Gastroesophageal sphincter (tissue), 4 donors: ENCODE measurements around the gene LSP1. TPM values are rescaled to one million over a fixed set of nuclear protein-coding genes. Genes with fewer than 3 reads are reported as not detected.
A peak's percentile ranks its signal among the peaks of the same experiment; 100 is the strongest.

ENCODE experiments used
- ATAC-seq: fragments of 150-250 bp; one replicate; pipeline ENCODE4 v1.9.1; 2016; ENCODE audit warnings: mild to moderate bottlenecking, moderate library complexity
- H3K27ac ChIP-seq, 4 donors: fragments of 200-600 bp; sonication (generic) in 3 of 4; 1 replicate in 3 of 4; 2 replicates in 1 of 4; pipeline ENCODE4 v1.5.1; 2016 to 2019
- H3K27me3 ChIP-seq: fragments of 200-600 bp; sonication (generic); one replicate; pipeline ENCODE4 v1.5.1; 2019
- H3K36me3 ChIP-seq, 2 donors: fragments of 200-600 bp; sonication (generic); one replicate each; pipeline ENCODE4 v1.5.1; 2019; ENCODE audit warnings: control low read depth in 1 of 2
- H3K4me1 ChIP-seq, 3 donors: fragments of 200-600 bp; sonication (generic); 1 replicate in 2 of 3; 2 replicates in 1 of 3; pipeline ENCODE4 v1.5.1; 2016 to 2019; ENCODE audit warnings: control low read depth in 2 of 3
- H3K4me3 ChIP-seq, 2 donors: fragments of 200-600 bp; sonication (generic); one replicate each; pipeline ENCODE4 v1.5.1; 2019; ENCODE audit warnings: mild to moderate bottlenecking in 1 of 2, moderate library complexity in 1 of 2
- H3K9me3 ChIP-seq, 3 donors: fragments of 200-600 bp; sonication (generic); one replicate each; pipeline ENCODE4 v1.5.1; 2017 to 2019; ENCODE audit warnings: control low read depth in 2 of 3
- EP300 ChIP-seq: sonication (generic); formaldehyde crosslinking; IDR thresholded peaks from one replicate; pipeline ENCODE4 v1.6.1; 2017; ENCODE audit warnings: antibody characterized with exemption, mild to moderate bottlenecking
- POLR2A ChIP-seq, 2 donors: fragments of 450-650 bp; IDR thresholded peaks; one replicate each; pipeline ENCODE4 v1.6.1; 2017; ENCODE audit warnings: antibody characterized with exemption in 2 of 2, mild to moderate bottlenecking in 2 of 2, moderate library complexity in 1 of 2
- POLR2AphosphoS5 ChIP-seq: sonication (generic); formaldehyde crosslinking; IDR thresholded peaks from one replicate; pipeline ENCODE4 v1.6.1; 2017; ENCODE audit warnings: antibody characterized with exemption
- WGBS, 2 donors: methylation state at CpG; one replicate each; pipeline ENCODE4 v1.1.5; 2018; ENCODE audit warnings: low coverage in 1 of 2; 5-methylcytosine and 5-hydroxymethylcytosine counted together
- total RNA-seq, 4 donors: library from RNA; depleted of rRNA; stranded (reverse); fragments of >200 nt; gene quantifications; one replicate each; pipeline ENCODE4 v1.1.0, GENCODE V29; 2016
- TF ChIP-seq, protein P1 (sequence below), 4 experiments: fragments of 200-600 bp in 2 of 4; fragments of 450-650 bp in 2 of 4; sonication (generic) in 1 of 4; IDR thresholded peaks; one replicate each; pipeline ENCODE4 v1.5.1; 2017 to 2019; ENCODE audit warnings: antibody characterized with exemption in 4 of 4, mild to moderate bottlenecking in 2 of 4, moderate library complexity in 2 of 4

The LSP1 gene
- total RNA-seq, 4 donors from 2014 or later: 13.4 to 133 (median 47.7) TPM

DNA sequence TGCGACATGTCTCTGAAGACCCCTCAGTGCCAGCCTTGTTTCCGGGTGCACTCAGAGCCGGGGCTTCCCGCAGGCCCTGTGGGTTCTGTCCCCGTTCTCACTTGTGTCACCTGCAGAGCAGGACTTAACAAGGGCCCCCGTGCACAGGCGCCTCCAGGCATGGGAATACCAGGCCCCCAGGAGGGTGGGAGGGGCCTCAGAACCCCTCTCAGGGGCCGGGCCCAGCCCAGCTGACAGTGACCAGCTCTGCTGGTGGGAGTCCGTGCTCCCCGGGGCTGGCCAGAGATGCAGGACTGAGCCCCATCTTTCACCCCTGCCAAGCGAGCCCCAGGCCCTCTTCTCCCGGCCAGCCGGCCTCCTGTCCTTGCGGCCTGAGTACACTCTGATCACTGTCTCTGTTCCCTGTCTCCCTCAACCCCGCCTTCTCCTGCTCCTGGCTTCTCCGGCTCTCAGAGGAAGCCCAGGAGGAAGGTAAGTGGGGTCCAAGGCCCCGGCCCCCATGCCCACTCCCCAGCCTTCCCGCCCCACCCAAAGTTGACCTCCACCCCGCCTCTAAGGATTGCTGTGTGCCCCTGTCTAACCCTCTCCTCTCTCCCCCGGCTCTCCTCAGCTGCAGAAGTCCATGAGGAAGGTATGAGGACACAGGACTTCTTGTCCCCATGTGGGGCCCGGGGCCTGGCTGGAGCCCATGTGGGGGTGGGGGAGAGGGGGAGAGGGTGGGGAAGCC, 71.9 kb downstream of the LSP1 start:
- Histone ChIP-seq H3K36me3 (no peaks in the 10 kb centered on the region), H3K4me3 (no peak overlapping the region), H3K4me1 (peaks cover 0 to 45% (median 33%) of the 10 kb centered on the region in 3 donors), H3K27ac (peak overlapping the region in 1 of 4 donors; percentile 30), H3K27me3 (peaks cover 15% of the 10 kb centered on the region), H3K9me3 (no peaks in the 10 kb centered on the region)
- no peak for ATAC-seq
- 80 to 89% methylated on average over 1 to 9 of the region's 21 CpGs for WGBS, 2 donors
- TF ChIP-seq POLR2AphosphoS5: no peak
- TF ChIP-seq, protein P1, sequence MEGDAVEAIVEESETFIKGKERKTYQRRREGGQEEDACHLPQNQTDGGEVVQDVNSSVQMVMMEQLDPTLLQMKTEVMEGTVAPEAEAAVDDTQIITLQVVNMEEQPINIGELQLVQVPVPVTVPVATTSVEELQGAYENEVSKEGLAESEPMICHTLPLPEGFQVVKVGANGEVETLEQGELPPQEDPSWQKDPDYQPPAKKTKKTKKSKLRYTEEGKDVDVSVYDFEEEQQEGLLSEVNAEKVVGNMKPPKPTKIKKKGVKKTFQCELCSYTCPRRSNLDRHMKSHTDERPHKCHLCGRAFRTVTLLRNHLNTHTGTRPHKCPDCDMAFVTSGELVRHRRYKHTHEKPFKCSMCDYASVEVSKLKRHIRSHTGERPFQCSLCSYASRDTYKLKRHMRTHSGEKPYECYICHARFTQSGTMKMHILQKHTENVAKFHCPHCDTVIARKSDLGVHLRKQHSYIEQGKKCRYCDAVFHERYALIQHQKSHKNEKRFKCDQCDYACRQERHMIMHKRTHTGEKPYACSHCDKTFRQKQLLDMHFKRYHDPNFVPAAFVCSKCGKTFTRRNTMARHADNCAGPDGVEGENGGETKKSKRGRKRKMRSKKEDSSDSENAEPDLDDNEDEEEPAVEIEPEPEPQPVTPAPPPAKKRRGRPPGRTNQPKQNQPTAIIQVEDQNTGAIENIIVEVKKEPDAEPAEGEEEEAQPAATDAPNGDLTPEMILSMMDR (IDR thresholded peaks at IDR 0.05): no peak
- TF ChIP-seq EP300: no peak
- TF ChIP-seq POLR2A (IDR thresholded peaks at IDR 0.05): no peak

DNA sequence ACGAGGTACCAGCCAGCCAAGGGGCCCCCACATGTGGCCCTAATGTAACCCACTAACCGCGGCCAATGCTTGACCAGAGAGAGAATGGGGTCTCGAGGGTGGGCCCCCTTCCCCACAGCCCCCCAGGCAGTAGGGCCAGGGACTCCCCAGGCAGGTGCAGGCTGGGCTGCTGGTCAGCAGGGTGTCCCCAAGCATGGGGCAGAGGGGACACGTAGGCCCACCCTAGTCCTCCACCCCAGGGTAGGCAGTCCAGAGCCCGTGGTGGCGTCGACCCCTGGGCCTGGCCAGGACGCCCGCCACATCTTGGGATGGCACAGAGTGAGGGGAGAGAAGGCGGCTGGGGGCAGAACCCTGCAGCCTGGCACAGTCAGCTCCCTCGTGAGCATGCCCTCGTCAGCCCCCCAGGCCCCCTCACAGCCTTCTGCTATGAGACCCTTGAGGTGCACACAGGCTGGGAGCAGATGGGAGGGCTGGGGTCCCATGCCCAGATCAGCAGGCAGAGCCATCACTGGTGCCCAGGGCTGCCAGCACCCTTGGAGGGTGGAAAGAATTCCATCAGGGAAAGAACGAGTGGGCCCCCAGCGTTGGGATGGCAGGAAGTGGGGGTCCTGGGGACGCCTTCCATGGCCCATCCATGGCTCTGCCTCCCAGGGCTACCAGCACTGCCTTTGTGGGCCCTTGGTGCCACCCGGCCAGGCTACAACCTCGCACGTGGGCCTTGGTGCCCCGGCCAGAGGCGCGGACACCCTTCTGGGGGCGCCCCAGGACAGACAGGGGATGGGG, 72.7 kb downstream of the LSP1 start:
- peaks cover 0 to 45% (median 33%) of the 10 kb centered on the region in 3 donors for H3K4me1 ChIP-seq
- H3K36me3 ChIP-seq: no peaks in the 10 kb centered on the region
- 83% methylated on average over 1 of the region's 23 CpGs; no CpG with 5 or more reads in 1 of the 2 donors for WGBS, 2 donors
- H3K4me3 ChIP-seq: no peak overlapping the region
- TF ChIP-seq, protein P1 (IDR thresholded peaks at IDR 0.05): no peak
- TF ChIP-seq POLR2A (IDR thresholded peaks at IDR 0.05) (no peak), EP300 (no peak), POLR2AphosphoS5 (no peak)
- H3K27ac ChIP-seq: peak overlapping the region in 1 of 4 donors; percentile 30
- no peak for ATAC-seq
- no peaks in the 10 kb centered on the region for H3K9me3 ChIP-seq
- peaks cover 11% of the 10 kb centered on the region for H3K27me3 ChIP-seq

DNA sequence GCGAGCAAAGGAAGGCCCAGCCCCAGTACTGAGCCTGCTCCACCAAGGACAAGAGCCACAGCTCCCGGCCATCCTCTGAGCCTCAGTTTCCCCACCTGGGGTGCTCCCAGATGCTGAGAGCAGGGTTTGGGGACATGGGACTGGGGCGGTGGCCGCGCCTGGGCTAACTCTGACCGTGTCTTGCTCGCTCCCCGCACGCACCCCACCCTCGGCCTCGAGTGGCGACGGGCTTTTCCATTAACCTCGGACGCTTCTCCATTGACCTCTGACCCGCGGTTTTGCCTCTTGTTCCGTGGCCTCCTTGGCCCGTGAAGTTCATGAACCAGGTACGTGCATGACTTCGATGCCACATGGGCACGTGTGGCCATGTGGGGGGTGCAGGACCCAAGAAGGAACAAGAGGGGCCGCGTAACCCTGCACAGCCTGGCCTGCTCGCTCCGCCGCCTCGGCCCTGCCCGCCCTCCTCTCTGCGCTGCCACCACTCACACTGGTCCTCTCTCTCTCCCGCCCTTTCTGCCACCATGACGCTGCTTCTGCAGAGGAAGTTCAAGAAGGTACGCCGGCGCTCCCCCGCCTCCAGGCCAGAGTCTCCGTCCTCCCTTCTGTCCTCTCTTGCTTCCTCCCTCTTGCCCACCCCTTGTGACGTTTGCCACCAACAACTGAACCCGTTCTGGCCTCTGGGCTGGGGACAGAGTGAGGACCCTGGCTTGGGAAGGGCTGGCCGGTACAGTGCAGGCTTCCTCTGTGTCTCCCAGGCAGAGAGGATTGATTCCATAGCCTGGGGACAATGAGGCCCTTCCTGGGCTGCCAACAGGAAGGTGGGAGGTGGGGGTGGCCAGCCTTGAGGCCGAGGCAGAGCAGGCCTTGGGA, 73.5 kb downstream of the LSP1 start:
- no peak for ATAC-seq
- 87 to 89% methylated on average over 18 to 19 of the region's 41 CpGs for WGBS, 2 donors
- H3K27ac ChIP-seq: peak overlapping the region in 1 of 4 donors; percentile 74
- H3K36me3 ChIP-seq: no peaks in the 10 kb centered on the region
- H3K27me3 ChIP-seq: peaks cover 7% of the 10 kb centered on the region
- H3K4me3 ChIP-seq: no peak overlapping the region
- H3K4me1 ChIP-seq: peaks cover 0 to 41% (median 26%) of the 10 kb centered on the region in 3 donors
- H3K9me3 ChIP-seq: no peaks in the 10 kb centered on the region
- TF ChIP-seq POLR2A (IDR thresholded peaks at IDR 0.05) (no peak), POLR2AphosphoS5 (no peak), EP300 (no peak)
- TF ChIP-seq, protein P1 (IDR thresholded peaks at IDR 0.05): no peak

DNA sequence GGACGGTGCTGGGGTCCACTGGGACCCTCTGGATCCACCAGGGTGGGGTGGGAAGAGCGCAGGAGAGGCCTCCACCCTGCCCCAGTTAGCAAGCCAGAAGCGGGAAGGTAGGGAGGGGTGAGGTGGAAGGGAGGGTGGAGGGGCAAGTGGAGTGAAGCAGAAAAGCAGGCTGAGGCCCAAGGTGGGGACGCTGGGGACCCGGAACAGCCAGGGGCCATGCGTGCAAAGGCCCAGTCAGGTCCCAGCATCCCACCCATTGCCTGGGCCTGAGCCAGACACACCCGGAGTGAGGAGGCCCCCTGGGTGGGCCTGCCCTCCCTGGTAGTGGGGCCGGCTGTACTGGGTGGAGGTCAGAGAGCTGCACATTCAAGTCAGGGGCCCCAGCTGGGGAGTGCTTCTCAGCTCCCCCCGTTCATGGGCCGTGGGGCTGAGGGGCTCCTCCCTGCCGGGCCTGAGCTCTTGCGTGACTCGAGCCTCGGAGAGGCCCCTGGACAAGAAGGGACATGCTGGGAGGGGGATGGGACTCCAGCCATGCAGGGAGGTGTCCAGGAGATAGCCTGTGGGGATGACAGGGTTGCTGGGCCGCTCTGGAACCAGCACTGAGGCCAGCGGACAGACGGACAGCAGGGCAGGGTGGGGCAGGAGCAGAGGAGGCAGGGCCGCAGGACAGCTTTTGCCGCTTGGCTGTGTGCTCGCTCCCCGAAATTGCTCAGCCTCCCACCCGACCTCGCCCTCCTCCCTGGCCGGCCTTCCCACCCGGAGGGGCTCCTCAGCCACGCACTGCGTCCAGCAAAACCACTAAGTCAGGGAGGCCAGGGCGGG, 74.4 kb downstream of the LSP1 start:
- no peak overlapping the region for H3K4me3 ChIP-seq
- WGBS, 2 donors: 80 to 88% methylated on average over 1 to 4 of the region's 28 CpGs

More for the DNA sequence above, 74.4 kb downstream of the LSP1 start:
- Histone ChIP-seq H3K4me1 (peaks cover 0 to 41% (median 21%) of the 10 kb centered on the region in 3 donors), H3K36me3 (no peaks in the 10 kb centered on the region), H3K27me3 (peaks cover 7% of the 10 kb centered on the region), H3K27ac (peak overlapping the region in 3 of 4 donors; percentile 18 to 74 (median 57)), H3K9me3 (no peaks in the 10 kb centered on the region)
- peak; percentile 50 for ATAC-seq
- no peak for TF ChIP-seq POLR2A (IDR thresholded peaks at IDR 0.05)
- TF ChIP-seq, protein P1 (IDR thresholded peaks at IDR 0.05): no peak
- TF ChIP-seq POLR2AphosphoS5: no peak
- no peak for TF ChIP-seq EP300
